Endothelial cell (in vitro differentiated cells): ENCODE data around the gene CERK. TPM values are rescaled to one million over a fixed set of nuclear protein-coding genes. Genes with fewer than 3 reads are reported as not detected.

ENCODE experiments used
- DNase-seq: peaks from one replicate; pipeline ENCODE4 v3.0.0; 2021; ENCODE audit warnings: low spot score
- H3K27ac Mint-ChIP-seq: one replicate; pipeline ENCODE4 v1.8.0; 2021; ENCODE audit warnings: mixed read lengths, inconsistent platforms; ENCODE audit not compliant: unreplicated experiment
- H3K27me3 Mint-ChIP-seq: one replicate; pipeline ENCODE4 v1.8.0; 2021; ENCODE audit warnings: mild to moderate bottlenecking, moderate library complexity, mixed read lengths, inconsistent platforms; ENCODE audit not compliant: unreplicated experiment
- H3K36me3 Mint-ChIP-seq: one replicate; pipeline ENCODE4 v1.8.0; 2021; ENCODE audit warnings: mild to moderate bottlenecking, low read depth, mixed read lengths, inconsistent platforms; ENCODE audit not compliant: unreplicated experiment
- H3K4me1 Mint-ChIP-seq: one replicate; pipeline ENCODE4 v1.8.0; 2021; ENCODE audit warnings: mild to moderate bottlenecking, mixed read lengths, inconsistent platforms; ENCODE audit not compliant: unreplicated experiment
- H3K4me3 Mint-ChIP-seq: one replicate; pipeline ENCODE4 v1.8.0; 2021; ENCODE audit warnings: mild to moderate bottlenecking, mixed read lengths, inconsistent platforms; ENCODE audit not compliant: unreplicated experiment
- H3K9me3 Mint-ChIP-seq: one replicate; pipeline ENCODE4 v1.8.0; 2021; ENCODE audit warnings: mixed read lengths, inconsistent platforms; ENCODE audit not compliant: unreplicated experiment
- CTCF ChIP-seq: fragments of 200-600 bp; sonication (generic); IDR thresholded peaks from one replicate; pipeline ENCODE4 v1.5.0; 2021; ENCODE audit warnings: antibody characterized with exemption; ENCODE audit not compliant: unreplicated experiment
- total RNA-seq: library from RNA; stranded (reverse); fragmentation: NEBNext Ultra II Directional; extraction: Animal tissue kit (Norgen Biotek cat#: 25700); gene quantifications from one replicate; pipeline ENCODE4 v1.2.1, GENCODE V29; 2021; ENCODE audit not compliant: unreplicated experiment

The CERK gene
- total RNA-seq, 1 donor from 2014 or later, result 57.7 TPM

GRCh38 chr22:46657996-46658947 lies 79.8 kb downstream of the CERK start:
- TF ChIP-seq CTCF, result no peak
- Mint-ChIP-seq H3K4me1 (no peaks in the 10 kb centered on the region), H3K36me3 (peaks cover 5% of the 10 kb centered on the region), H3K4me3 (no peak overlapping the region), H3K27me3 (peaks cover 8% of the 10 kb centered on the region), H3K27ac (no peak overlapping the region), H3K9me3 (no peaks in the 10 kb centered on the region)
- DNase-seq, result no peak

- H3K4me1 Mint-ChIP-seq, result peaks cover 5% of the 10 kb centered on the region
- TF ChIP-seq CTCF, result no peak
- DNase-seq, result no peak
- peaks cover 7% of the 10 kb centered on the region for H3K36me3 Mint-ChIP-seq
- H3K27me3 Mint-ChIP-seq, result peaks cover 8% of the 10 kb centered on the region
- no peaks in the 10 kb centered on the region for H3K9me3 Mint-ChIP-seq
- no peak overlapping the region for H3K4me3 Mint-ChIP-seq
- H3K27ac Mint-ChIP-seq, result no peak overlapping the region
These were observed 80.4 kb downstream of the CERK start for GRCh38 chr22:46657655-46657953.

GRCh38 chr22:46656856-46657654 lies 81.0 kb downstream of the CERK start:
- H3K27ac Mint-ChIP-seq, result no peak overlapping the region
- H3K9me3 Mint-ChIP-seq, result no peaks in the 10 kb centered on the region
- no peak for TF ChIP-seq CTCF
- H3K4me3 Mint-ChIP-seq, result no peak overlapping the region
- no peak for DNase-seq
- H3K4me1 Mint-ChIP-seq, result peaks cover 8% of the 10 kb centered on the region
- H3K36me3 Mint-ChIP-seq, result peaks cover 10% of the 10 kb centered on the region
- H3K27me3 Mint-ChIP-seq, result peaks cover 9% of the 10 kb centered on the region

- no peak for TF ChIP-seq CTCF
- H3K4me1 Mint-ChIP-seq, result peaks cover 11% of the 10 kb centered on the region
- no peak overlapping the region for H3K4me3 Mint-ChIP-seq
- peaks cover 11% of the 10 kb centered on the region for H3K36me3 Mint-ChIP-seq
- peaks cover 7% of the 10 kb centered on the region for H3K27me3 Mint-ChIP-seq
- no peaks in the 10 kb centered on the region for H3K9me3 Mint-ChIP-seq
- H3K27ac Mint-ChIP-seq, result no peak overlapping the region
- DNase-seq, result no peak
These were observed 82.0 kb downstream of the CERK start for GRCh38 chr22:46655861-46656608.
